HFFc6 (cell line): Measurements from ENCODE around the gene ZNF879. TPM values are rescaled to one million over a fixed set of nuclear protein-coding genes. Genes with fewer than 3 reads are reported as not detected.

Source experiments
- DNase-seq: peaks from one replicate; pipeline ENCODE4 v3.0.0-alpha.2; 2018
- H3K27ac Mint-ChIP-seq: 2 replicates; pipeline ENCODE4 v1.8.0; 2020; ENCODE audit warnings: mild to moderate bottlenecking, mixed read lengths
- H3K27me3 Mint-ChIP-seq: 2 replicates; pipeline ENCODE4 v1.8.0; 2021; ENCODE audit warnings: mild to moderate bottlenecking, moderate library complexity, mixed read lengths; ENCODE audit not compliant: insufficient read depth
- H3K36me3 Mint-ChIP-seq: 2 replicates; pipeline ENCODE4 v1.8.0; 2021; ENCODE audit warnings: low read depth, mixed read lengths
- H3K4me1 Mint-ChIP-seq: 2 replicates; pipeline ENCODE4 v1.8.0; 2020; ENCODE audit warnings: low read depth, mixed read lengths
- H3K4me3 Mint-ChIP-seq: 2 replicates; pipeline ENCODE4 v1.8.0; 2020; ENCODE audit warnings: mild to moderate bottlenecking, moderate library complexity, mixed read lengths
- H3K9me3 Mint-ChIP-seq: 2 replicates; pipeline ENCODE4 v1.8.0; 2020; ENCODE audit warnings: mild to moderate bottlenecking, mixed read lengths
- total RNA-seq, 6 experiments: library from RNA; stranded (reverse); fragmentation: NEBNext Ultra II Directional; extraction: Animal tissue kit (Norgen Biotek cat#: 25700); gene quantifications; 2 replicates in 1 of 6; 3 replicates in 5 of 6; pipeline ENCODE4 v1.2.3, GENCODE V29; 2021
- TF ChIP-seq, protein P1 (sequence below): fragments of 200-600 bp; sonication (generic); IDR thresholded peaks from 2 replicates; pipeline ENCODE4 v1.5.0; 2021; ENCODE audit warnings: antibody characterized with exemption, mild to moderate bottlenecking

The ZNF879 gene
- total RNA-seq, 6 experiments from 2014 or later, result 2.5 to 4.3 (median 2.9) TPM

DNA sequence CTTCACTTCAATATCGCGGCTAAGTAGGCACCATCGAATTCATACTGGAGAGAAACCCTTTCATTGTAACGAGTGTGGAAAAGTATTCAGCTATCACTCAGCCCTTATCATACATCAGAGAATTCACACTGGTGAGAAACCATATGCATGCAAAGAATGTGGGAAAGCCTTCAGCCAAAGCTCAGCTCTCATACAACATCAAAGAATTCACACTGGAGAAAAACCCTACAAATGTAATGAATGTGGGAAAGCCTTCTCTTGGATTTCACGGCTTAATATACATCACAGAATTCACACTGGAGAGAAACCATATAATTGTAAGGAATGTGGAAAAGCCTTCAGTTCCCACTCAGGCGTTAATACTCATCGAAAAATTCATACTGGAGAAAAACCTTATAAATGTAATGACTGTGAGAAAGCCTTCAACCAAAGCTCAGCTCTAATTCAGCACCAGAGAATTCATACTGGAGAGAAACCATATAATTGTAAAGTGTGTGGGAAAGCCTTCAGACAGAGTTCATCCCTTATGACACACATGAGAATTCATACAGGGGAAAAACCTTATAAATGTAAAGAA lies 9.5 kb downstream of the ZNF879 start:
- H3K4me1 Mint-ChIP-seq, result no peaks in the 10 kb centered on the region
- H3K9me3 Mint-ChIP-seq, result peaks cover 99% of the 10 kb centered on the region
- no peak overlapping the region for H3K27ac Mint-ChIP-seq
- H3K4me3 Mint-ChIP-seq, result no peak overlapping the region
- no peaks in the 10 kb centered on the region for H3K27me3 Mint-ChIP-seq
- TF ChIP-seq, protein P1, sequence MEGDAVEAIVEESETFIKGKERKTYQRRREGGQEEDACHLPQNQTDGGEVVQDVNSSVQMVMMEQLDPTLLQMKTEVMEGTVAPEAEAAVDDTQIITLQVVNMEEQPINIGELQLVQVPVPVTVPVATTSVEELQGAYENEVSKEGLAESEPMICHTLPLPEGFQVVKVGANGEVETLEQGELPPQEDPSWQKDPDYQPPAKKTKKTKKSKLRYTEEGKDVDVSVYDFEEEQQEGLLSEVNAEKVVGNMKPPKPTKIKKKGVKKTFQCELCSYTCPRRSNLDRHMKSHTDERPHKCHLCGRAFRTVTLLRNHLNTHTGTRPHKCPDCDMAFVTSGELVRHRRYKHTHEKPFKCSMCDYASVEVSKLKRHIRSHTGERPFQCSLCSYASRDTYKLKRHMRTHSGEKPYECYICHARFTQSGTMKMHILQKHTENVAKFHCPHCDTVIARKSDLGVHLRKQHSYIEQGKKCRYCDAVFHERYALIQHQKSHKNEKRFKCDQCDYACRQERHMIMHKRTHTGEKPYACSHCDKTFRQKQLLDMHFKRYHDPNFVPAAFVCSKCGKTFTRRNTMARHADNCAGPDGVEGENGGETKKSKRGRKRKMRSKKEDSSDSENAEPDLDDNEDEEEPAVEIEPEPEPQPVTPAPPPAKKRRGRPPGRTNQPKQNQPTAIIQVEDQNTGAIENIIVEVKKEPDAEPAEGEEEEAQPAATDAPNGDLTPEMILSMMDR, result no peak
- no peak for DNase-seq
- peaks cover 80% of the 10 kb centered on the region for H3K36me3 Mint-ChIP-seq

GRCh38 chr5:179044765-179045164 lies 21.2 kb downstream of the ZNF879 start:
- Mint-ChIP-seq H3K27me3 (no peaks in the 10 kb centered on the region; the same call in 1 of the 2 replicates), H3K27ac (no peak overlapping the region), H3K4me3 (no peak overlapping the region), H3K9me3 (peaks cover 55% of the 10 kb centered on the region), H3K36me3 (peaks cover 10% of the 10 kb centered on the region), H3K4me1 (no peaks in the 10 kb centered on the region)
- DNase-seq, result no peak
- TF ChIP-seq, protein P1, result no peak

DNA sequence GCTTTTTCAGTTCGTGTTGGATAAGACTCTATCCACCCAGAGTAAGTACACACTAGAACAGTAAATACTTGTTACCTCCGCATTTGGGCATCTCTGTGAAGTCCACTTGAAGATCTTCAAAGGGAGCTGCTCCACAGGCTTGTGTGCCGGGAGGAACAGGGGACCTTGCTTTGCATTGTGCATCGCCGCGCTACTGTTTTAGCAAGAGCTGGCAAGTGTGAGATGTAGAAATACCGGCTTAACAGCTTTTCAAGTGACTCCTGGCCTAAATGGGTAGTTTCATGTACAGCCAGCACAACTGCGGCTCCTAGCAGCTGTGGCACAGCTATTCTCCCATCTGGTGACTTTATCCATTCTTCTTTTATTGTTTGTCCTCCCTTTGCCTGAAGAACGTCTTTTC lies 28.2 kb downstream of the ZNF879 start:
- Mint-ChIP-seq H3K4me1 (no peaks in the 10 kb centered on the region), H3K9me3 (peaks cover 29% of the 10 kb centered on the region), H3K27ac (no peak overlapping the region), H3K4me3 (no peak overlapping the region), H3K27me3 (peaks cover 4% of the 10 kb centered on the region), H3K36me3 (peaks cover 10% of the 10 kb centered on the region)
- no peak for DNase-seq
- TF ChIP-seq, protein P1, result no peak

- Mint-ChIP-seq H3K9me3 (peaks cover 18% of the 10 kb centered on the region), H3K36me3 (peaks cover 2% of the 10 kb centered on the region), H3K4me3 (no peak overlapping the region), H3K27ac (no peak overlapping the region), H3K4me1 (no peaks in the 10 kb centered on the region), H3K27me3 (peaks cover 4% of the 10 kb centered on the region)
- no peak for DNase-seq
- TF ChIP-seq, protein P1, result no peak
Measured at GRCh38 chr5:179054036-179054785, 30.6 kb downstream of the ZNF879 start.

GRCh38 chr5:179054876-179055275 lies 31.3 kb downstream of the ZNF879 start:
- TF ChIP-seq, protein P1, result no peak
- Mint-ChIP-seq H3K4me3 (no peak overlapping the region), H3K27me3 (peaks cover 4% of the 10 kb centered on the region), H3K27ac (no peak overlapping the region), H3K4me1 (peaks cover 6% of the 10 kb centered on the region; the same call in 1 of the 2 replicates), H3K9me3 (peaks cover 16% of the 10 kb centered on the region), H3K36me3 (peaks cover 4% of the 10 kb centered on the region; the same call in 1 of the 2 replicates)
- no peak for DNase-seq
